Measurements from ENCODE around the gene MED22.
"Not testable (repeated sequence)": the region's sequence is repeated elsewhere in the genome, so short reads cannot be mapped to it uniquely, and the experiment has no call there.

The MED22 gene

DNA sequence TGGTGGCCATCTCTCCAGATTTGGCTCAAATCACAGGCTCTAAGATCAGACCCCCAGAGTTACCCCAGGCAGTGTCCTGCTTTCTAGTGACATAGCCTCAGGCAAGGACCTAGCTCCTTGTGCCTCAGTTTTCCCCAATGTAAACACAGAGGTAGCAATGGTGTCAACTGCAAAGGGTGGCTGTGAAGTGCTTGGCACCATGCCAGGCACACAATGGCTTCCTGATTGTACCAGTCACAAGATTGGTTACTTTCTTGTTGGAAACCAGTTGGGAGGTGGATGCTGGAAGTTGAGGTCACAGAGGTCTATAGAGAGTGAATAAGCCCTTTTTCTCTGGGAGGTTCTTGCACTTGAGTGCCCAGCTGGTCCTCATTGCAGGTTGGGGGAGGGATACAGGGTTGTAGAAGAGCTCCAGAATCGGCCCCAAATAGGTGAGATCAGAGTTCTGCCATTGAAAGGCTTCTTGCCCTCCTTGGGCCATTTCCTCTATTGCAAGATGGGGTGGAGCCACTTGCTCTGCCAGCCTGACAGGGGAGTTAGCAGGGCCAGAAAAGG lies 30.6 kb upstream of the MED22 start:
- intact Hi-C loops (cut with DNase I): loop anchor here (5.0 kb wide), 1 partner anchor 759 kb away; the partner anchor contains the start of gene WDR5
- DNase-seq: no peak

DNA sequence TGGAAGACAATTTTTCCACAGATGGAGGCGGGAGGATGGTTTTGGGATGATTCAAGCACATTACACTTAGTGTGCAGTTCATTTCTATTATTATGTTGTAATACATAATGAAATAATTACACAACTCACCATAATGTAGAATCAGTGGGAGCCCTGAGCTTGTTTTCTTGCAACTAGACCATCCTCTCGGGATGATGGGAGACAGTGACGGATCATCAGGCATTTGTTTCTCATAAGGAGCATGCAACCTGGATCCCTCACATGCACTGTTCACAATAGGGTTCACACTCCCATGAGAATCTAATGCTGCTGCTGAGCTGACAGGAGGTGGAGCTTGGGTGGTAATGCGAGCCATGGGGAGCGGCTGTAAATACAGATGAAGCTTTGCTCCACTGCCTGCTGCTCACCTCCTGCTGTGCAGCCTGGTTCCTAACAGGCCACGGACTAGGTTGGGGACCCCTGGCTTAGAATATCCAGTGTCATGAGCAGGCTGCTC lies 29.8 kb upstream of the MED22 start:
- intact Hi-C loops (cut with DNase I): loop anchor here (5.0 kb wide), 1 partner anchor 760 kb away; the partner anchor contains the start of gene WDR5
- no peak for DNase-seq

DNA sequence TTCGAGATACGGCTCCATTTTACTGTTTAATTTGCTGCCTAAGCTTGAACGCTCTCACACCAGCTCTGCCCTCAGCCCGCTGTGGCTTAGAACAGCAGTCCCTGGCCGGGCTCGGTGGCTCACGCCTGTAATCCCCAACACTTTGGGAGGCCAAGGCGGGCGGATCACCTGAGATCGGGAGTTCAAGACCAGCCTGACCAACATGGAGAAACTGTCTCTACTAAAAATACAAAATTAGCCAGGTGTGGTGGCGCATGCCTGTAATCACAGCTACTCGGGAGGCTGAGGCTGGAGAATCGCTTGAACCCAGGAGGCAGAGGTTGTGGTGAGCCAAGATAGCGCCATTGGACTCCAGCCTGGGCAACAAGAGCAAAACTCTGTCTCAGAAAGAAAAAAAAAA lies 29.3 kb upstream of the MED22 start:
- not testable (repeated sequence) for DNase-seq
- intact Hi-C loops (cut with DNase I): loop anchor here (5.0 kb wide), 1 partner anchor 760 kb away; the partner anchor contains the start of gene WDR5

DNA sequence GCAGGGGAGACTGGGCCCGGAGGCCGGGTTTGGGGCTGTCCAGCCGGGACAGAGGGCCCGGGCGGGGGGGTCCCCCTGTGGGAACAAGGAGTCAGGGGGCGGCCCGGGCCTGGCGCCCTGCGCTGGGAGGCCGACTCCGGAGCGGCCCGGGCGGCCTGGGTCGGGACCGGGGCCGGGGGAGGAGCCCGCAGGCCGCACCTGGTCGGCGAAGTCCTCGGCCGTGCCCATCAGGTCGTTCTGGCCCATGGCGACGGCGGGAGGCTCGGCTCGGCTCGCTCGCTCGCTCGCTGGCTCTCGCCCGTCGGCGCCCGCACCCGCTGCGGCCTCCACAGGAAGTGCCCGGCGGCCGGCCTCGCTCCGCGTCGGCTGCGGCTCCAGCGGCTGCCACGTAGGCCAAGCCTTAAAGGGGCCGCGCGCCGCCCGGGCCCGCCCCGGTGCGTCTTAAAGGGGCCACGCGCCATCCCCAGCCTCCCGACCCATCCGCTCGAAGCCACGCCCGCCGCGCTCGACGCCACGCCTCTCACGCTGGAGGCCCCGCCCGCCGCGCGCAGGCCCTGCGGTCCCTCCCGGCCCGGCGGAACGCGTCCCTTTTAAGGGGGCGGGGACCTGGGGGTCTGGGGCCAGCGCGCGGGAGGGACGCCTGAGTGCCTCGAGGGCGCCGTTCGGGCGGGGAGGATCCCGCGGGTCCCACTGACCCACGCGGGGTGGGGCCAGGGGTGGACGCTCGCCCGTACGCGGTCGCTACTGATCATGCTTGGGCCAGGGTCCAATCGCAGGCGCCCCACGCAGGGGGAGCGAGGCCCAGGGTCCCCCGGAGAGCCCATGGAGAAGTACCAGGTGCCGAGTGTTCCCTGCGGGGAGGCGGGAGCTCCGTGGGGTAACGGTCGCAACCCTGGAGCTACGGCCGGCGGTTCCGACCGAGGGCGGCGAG lies 28.1 kb upstream of the MED22 start, which contains the start of the genes STKLD1 and SURF4:
Gene STKLD1, plus strand, starts transcription at position 643 of the 931 bp plus-strand sequence. Its CDS starts 108 bp downstream, at position 751.
Gene SURF4, minus strand, starts transcription at position 337 of the 931 bp plus-strand sequence. Its CDS starts 91 bp downstream, at position 246.
- peak; percentile 91 to 99 (median 97) for DNase-seq
- intact Hi-C loops (cut with DNase I): loop anchor here (5.0 kb wide), 1 partner anchor 761 kb away; the partner anchor contains the start of gene WDR5

GRCh38 chr9:133375116-133375723 lies 27.3 kb upstream of the MED22 start:
- DNase-seq: peak in 7 of 42 donors; percentile 12 to 47 (median 32)
- intact Hi-C loops (cut with DNase I): loop anchor here (5.0 kb wide), 1 partner anchor 762 kb away; the partner anchor contains the start of gene WDR5

DNA sequence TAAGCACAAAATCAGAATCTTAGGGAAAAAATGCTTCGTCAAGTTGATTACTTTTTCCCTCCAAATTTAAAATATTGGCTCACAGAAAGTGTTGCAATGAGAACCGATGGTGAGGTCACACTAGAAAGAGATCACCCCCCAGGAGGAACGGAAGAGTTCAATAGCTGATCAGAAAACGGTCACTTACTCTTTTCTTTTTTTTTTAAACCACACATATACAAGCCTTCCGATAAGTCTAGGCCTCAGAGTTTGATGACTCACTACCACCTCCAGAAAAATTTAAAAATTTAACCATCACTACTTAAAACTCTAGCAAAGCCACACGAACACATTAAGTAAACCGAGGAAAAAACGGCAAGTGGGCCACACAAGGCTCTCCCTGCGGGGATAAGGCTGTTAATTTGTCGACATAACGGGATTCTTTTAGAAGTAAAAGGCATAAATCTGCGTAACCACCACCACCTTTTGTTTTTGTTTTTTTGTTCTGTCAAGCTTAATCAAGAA lies 26.7 kb upstream of the MED22 start:
- no peak for DNase-seq
- intact Hi-C loops (cut with DNase I): loop anchor here (5.0 kb wide), 1 partner anchor 763 kb away; the partner anchor contains the start of gene WDR5

GRCh38 chr9:133372144-133372543 lies 24.2 kb upstream of the MED22 start:
- intact Hi-C loops (cut with DNase I): no loop called here
- no peak for DNase-seq

DNA sequence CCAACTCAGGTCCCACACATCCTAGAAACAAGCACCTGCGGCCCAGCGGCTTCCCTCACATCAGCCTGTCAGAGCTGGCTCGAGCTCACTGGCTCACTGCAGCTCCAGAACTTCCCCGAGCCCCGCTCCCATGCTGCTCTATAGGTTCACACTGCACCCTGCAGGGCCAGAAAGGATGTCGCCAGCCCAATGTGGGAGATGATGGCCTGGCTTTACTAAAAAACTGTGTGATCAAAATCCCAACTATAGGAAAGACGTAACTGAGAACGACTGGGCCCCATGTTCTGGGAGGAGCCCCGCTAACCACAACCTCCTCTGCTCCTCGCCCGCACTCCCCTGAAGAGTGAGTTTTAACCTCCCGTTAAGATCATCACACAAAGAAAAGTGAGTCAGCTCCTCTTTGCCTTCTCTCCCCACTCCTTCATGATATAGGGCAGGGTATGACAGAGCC lies 23.4 kb upstream of the MED22 start:
- DNase-seq: peak in 29 of 42 donors; percentile 21 to 84 (median 57)
- intact Hi-C loops (cut with DNase I): no loop called here

- no peak for DNase-seq
- intact Hi-C loops (cut with DNase I): no loop called here
These were observed 22.8 kb upstream of the MED22 start for GRCh38 chr9:133370685-133371084.

DNA sequence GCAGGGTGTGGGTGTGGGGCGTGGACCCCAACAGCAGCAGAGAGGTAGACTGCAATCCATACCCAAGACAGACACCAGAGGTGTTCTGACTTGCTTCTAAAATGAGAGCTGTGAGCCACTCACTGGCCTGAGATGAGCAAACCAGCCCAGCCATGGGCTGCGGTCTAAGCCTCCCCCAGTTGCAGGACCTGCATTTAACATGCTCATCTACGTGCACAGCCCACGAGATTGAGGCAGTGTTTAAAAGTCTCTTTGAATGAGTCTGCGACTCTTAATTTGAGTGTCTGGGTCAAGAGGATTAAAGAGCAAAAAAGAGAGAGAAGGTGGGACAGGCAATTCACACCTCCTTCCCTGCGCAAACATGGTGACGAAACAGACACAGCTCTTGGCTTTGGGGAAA lies 22.0 kb upstream of the MED22 start:
- intact Hi-C loops (cut with DNase I): no loop called here

GRCh38 chr9:133369422-133369821 lies 21.5 kb upstream of the MED22 start:
- no peak for DNase-seq
- intact Hi-C loops (cut with DNase I): no loop called here

More for the DNA sequence above, 22.0 kb upstream of the MED22 start:
- DNase-seq: no peak

DNA sequence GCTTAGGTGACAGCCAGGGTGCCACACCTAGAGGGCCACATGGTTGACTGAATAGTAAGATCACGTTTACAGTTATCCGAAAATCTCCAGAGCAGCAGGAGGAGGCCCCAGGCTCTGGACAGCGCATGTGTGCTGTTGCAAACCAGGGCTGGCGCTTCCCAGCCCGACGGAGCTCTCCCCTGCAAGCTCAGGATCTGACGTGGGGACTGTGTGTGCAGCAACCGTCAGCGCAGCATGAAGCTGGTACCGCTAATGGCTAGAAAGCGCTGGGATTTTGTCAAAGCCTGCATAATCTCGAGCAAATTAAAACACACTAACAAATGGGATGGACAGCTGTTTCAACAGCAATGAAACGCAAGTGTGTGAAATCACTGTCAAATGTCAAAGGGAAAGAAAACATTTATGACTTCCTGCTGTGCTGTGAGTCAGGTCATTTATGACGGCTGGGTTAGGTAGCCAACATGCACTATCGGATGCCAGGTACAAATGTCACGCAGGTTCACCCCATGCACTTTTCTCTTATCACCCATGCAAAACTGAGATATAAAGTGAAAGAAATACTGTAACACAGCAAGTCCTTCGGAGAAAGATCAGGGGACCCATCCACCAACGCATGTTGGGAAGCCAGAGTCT lies 20.4 kb upstream of the MED22 start:
- no peak for DNase-seq
- intact Hi-C loops (cut with DNase I): no loop called here

DNA sequence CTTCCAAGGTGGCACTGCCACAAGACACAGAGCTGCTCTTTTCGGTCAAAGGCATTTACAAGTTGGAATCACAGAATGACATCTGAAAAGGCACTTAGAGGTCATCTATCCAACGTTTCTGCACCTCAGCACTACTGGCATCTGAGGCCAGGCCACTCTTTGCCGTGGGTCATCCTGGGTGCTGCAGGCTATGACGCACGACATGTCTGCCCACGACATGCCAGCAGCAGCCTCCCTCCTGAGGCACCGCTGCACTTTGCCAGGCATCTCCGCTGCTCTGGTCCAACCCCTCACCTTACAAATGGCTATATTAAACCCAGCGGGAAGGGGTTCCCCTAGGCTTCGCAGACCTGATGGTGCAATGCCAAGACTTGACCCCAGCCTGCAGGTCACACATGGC lies 19.8 kb upstream of the MED22 start:
- intact Hi-C loops (cut with DNase I): no loop called here
- DNase-seq: no peak

- intact Hi-C loops (cut with DNase I): no loop called here
- DNase-seq: no peak
These were observed 19.3 kb upstream of the MED22 start for GRCh38 chr9:133367221-133367620.

- no peak for DNase-seq
- intact Hi-C loops (cut with DNase I): no loop called here
These were observed 18.5 kb upstream of the MED22 start for GRCh38 chr9:133366435-133366834.

DNA sequence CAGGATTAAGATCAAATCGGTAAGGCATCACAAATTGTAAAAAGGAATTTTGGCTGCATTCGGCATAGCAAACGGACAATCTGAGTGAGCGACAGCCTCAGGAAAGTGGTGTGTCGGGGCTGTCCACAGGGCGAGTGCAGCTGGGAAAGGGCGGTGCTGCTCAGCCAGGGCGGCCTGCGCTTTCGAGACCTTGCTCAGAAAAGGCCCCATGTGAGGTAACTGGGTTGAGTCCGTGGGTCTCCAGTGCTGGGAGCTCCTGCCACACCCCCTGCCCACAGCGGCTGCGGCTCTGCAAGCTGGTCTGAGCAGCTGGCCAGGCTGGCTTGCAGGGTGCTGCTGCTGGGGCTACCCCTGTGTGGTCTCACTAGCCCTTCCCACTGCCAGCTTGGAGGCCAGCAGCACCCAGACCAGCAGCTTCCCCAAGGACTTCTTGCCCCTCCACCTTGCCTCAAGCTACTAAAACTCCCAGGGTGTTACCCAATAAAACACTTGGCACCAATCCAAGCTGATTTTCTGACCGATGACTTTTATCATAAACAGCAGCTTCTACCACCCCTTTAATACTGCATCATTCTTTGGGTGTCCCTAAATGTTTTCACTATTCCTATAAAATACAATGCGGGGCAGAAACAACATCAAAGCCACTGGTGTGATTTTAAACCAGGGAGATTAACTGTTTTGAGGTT lies 14.6 kb upstream of the MED22 start:
- no peak for DNase-seq

GRCh38 chr9:133361507-133362092 lies 13.7 kb upstream of the MED22 start:
- DNase-seq: no peak
- intact Hi-C loops (cut with DNase I): no loop called here

More for the DNA sequence above, 14.6 kb upstream of the MED22 start:
- intact Hi-C loops (cut with DNase I): no loop called here
